ENCODE results near the gene KNSTRN. TPM values are rescaled to one million over a fixed set of nuclear protein-coding genes. Genes with fewer than 3 reads are reported as not detected.

The KNSTRN gene
- total and polyA plus RNA-seq, 2 of the 8 experiments (the other 6 are each of a cell fraction or from before 2014, with no cell fraction given) = 25.1 to 79.4 TPM

GRCh38 chr15:40344217-40344616 lies 38.3 kb upstream of the KNSTRN start:
- no peak for TF ChIP-seq KDM1A (IDR thresholded peaks at IDR 0.05; ENCODE audit: borderline replicate concordance, low read length)
- H2AFZ ChIP-seq (ENCODE audit: low read length) = no peak overlapping the region
- H2BK120ac ChIP-seq (replicated peaks; ENCODE audit: low read depth, low read length) = no peak overlapping the region
- no peak overlapping the region for H2BK20ac ChIP-seq (ENCODE audit: low read length)
- H3K9ac ChIP-seq (replicated peaks in 1 of 4; ENCODE audit: extremely low read depth in 1 of 4, low read depth in 3 of 4, low read length in 3 of 4) = no peak overlapping the region
- no peaks in the 10 kb centered on the region for H4K20me1 ChIP-seq (replicated peaks in 1 of 2; ENCODE audit: control insufficient read depth in 1 of 2, insufficient read depth in 2 of 2, low read length in 2 of 2)
- no peak overlapping the region for H2BK5ac ChIP-seq (ENCODE audit: low read depth, low read length)
- H3K18ac ChIP-seq (ENCODE audit: extremely low read depth, low read length) = no peak overlapping the region
- no peak overlapping the region for H2BK12ac ChIP-seq (ENCODE audit: low read depth, low read length)
- no peak overlapping the region for H3K27ac ChIP-seq (ENCODE audit: low read depth, low read length)
- H4K5ac ChIP-seq (ENCODE audit: insufficient read length, low read depth, low read length) = no peak overlapping the region
- H3K79me2 ChIP-seq (ENCODE audit: control insufficient read depth in 1 of 2, insufficient read depth in 2 of 2, low read length in 2 of 2) = no peaks in the 10 kb centered on the region
- no peak overlapping the region for H3K56ac ChIP-seq (replicated peaks; ENCODE audit: insufficient read length, low read depth, low read length)
- H3K9me3 ChIP-seq (ENCODE audit: insufficient read depth in 2 of 2, low read depth in 1 of 2, low read length in 1 of 2) = no peaks in the 10 kb centered on the region
- no peak overlapping the region for H3K4me3 ChIP-seq (ENCODE audit: extremely low read depth in 1 of 4, insufficient read depth in 2 of 4, low read depth in 3 of 4, low read length in 4 of 4)
- H2BK15ac ChIP-seq (ENCODE audit: low read length) = no peak overlapping the region
- CTCF ChIA-PET (ENCODE audit: partially characterized antibody) = interaction anchor here (0.7 to 27.4 kb wide), 19 partner anchors 8 to 96 kb away, joined by 3 to 584 read pairs (median 10); partner anchors contain the start of genes ANKRD63, DISP2, INAFM2 and IVD
- WGBS, 2 experiments (ENCODE audit: extremely low coverage in 1 of 2, insufficient coverage in 1 of 2, insufficient read length in 1 of 2, insufficient replicate concordance in 2 of 2, low coverage in 1 of 2, low lambda C conversion rate in 2 of 2, missing lambda C conversion rate in 1 of 2) = 56% methylated on average over 6 of the region's 6 CpGs; no CpG with 5 or more reads in 1 of the 2 experiments
- H3K4me1 ChIP-seq (replicated peaks in 1 of 4; ENCODE audit: control insufficient read depth in 3 of 4, insufficient read depth in 4 of 4, low read length in 3 of 4) = peaks cover 0 to 18% (median 12%) of the 10 kb centered on the region in 4 experiments; a peak in 6 of 7 replicates
- no peaks in the 10 kb centered on the region for H3K36me3 ChIP-seq (ENCODE audit: control insufficient read depth in 2 of 4, insufficient read depth in 4 of 4, low read length in 3 of 4)
- H3K27me3 ChIP-seq (replicated peaks in 1 of 4; ENCODE audit: control insufficient read depth in 3 of 4, extremely low read depth in 1 of 4, insufficient read depth in 3 of 4, low read length in 3 of 4) = no peaks in the 10 kb centered on the region
- H3K23me2 ChIP-seq (ENCODE audit: low read depth, low read length) = no peaks in the 10 kb centered on the region
- H3K14ac ChIP-seq (ENCODE audit: insufficient read length) = no peak overlapping the region
- POLR2A ChIA-PET (ENCODE audit: partially characterized antibody) = interaction anchor here (0.8 to 2.5 kb wide), 7 partner anchors 8 to 131 kb away, joined by 3 to 8 read pairs (median 5); no protein-coding TSS in a partner anchor
- DNase-seq (ENCODE audit: low read depth in 1 of 2, low spot score in 2 of 2) (no peak), FAIRE-seq (no peak)
- no peaks in the 10 kb centered on the region for H3K79me1 ChIP-seq (ENCODE audit: low read depth, low read length)
- no peak overlapping the region for H4K8ac ChIP-seq (ENCODE audit: extremely low read depth, insufficient read depth, low read length)
- H4K91ac ChIP-seq (replicated peaks; ENCODE audit: insufficient read length, low read length) = no peak overlapping the region
- no peak overlapping the region for H3K4me2 ChIP-seq (ENCODE audit: insufficient read depth in 1 of 2, low read depth in 2 of 2, low read length in 2 of 2)
- H3K4ac ChIP-seq (replicated peaks; ENCODE audit: insufficient read length, low read depth, low read length) = no peak overlapping the region
- H2AK5ac ChIP-seq (ENCODE audit: low read depth, low read length) = no peak overlapping the region
- no peak overlapping the region for H3K23ac ChIP-seq (ENCODE audit: insufficient read length)

Data from H1 (cell line).